GM23338 (cell line): Measurements from ENCODE around the gene CACNA2D3. TPM values are rescaled to one million over a fixed set of nuclear protein-coding genes. Genes with fewer than 3 reads are reported as not detected.

Experiments
- ATAC-seq: fragments of 200-7000 bp; cut with Tn5 transposase; 3 replicates; pipeline ENCODE4 v1.9.1; 2020
- DNase-seq: peaks from one replicate; pipeline ENCODE4 v3.0.0-alpha.2; 2015; ENCODE audit warnings: low spot score
- H2AFZ ChIP-seq: fragments of 200-600 bp; sonication (generic); 2 replicates; pipeline ENCODE4 v1.8.0; 2016; ENCODE audit warnings: antibody characterized with exemption, mild to moderate bottlenecking, moderate library complexity
- H3F3A ChIP-seq: fragments of 200-600 bp; sonication (generic); replicated peaks from 2 replicates; pipeline ENCODE4 v1.8.0; 2017; ENCODE audit warnings: antibody characterized with exemption, mixed run types, low read depth
- H3K27ac ChIP-seq: fragments of 200-600 bp; sonication (generic); 2 replicates; pipeline ENCODE4 v1.6.1; 2016; ENCODE audit warnings: low read depth
- H3K27me3 ChIP-seq: fragments of 200-600 bp; sonication (generic); 2 replicates; pipeline ENCODE4 v1.8.0; 2016; ENCODE audit warnings: mild to moderate bottlenecking, mixed run types, moderate library complexity; ENCODE audit not compliant: insufficient read depth
- H3K36me3 ChIP-seq: fragments of 200-600 bp; sonication (generic); 2 replicates; pipeline ENCODE4 v1.8.0; 2016; ENCODE audit warnings: mild to moderate bottlenecking; ENCODE audit not compliant: insufficient read depth
- H3K4me1 ChIP-seq: fragments of 200-600 bp; sonication (generic); 2 replicates; pipeline ENCODE4 v1.8.0; 2016; ENCODE audit warnings: mild to moderate bottlenecking, moderate library complexity; ENCODE audit not compliant: insufficient read depth
- H3K4me2 ChIP-seq: fragments of 200-600 bp; sonication (generic); 2 replicates; pipeline ENCODE4 v1.7.1; 2017; ENCODE audit warnings: mixed run types
- H3K4me3 ChIP-seq: fragments of 200-600 bp; sonication (generic); 2 replicates; pipeline ENCODE4 v1.6.1; 2016; ENCODE audit warnings: mixed run types
- H3K79me2 ChIP-seq: fragments of 200-600 bp; sonication (generic); replicated peaks from 2 replicates; pipeline ENCODE4 v1.8.0; 2017; ENCODE audit warnings: mild to moderate bottlenecking; ENCODE audit not compliant: insufficient read depth
- H3K9me2 ChIP-seq: fragments of 200-600 bp; sonication (generic); 2 replicates; pipeline ENCODE4 v1.8.0; 2017; ENCODE audit not compliant: insufficient read depth
- H4K20me1 ChIP-seq: fragments of 200-600 bp; sonication (generic); replicated peaks from 2 replicates; pipeline ENCODE4 v1.8.0; 2017; ENCODE audit warnings: mild to moderate bottlenecking; ENCODE audit not compliant: insufficient read depth
- H3K27ac Mint-ChIP-seq: 2 replicates; pipeline ENCODE4 v1.8.0; 2020; ENCODE audit warnings: inconsistent platforms, mild to moderate bottlenecking, moderate library complexity, mixed read lengths
- H3K27me3 Mint-ChIP-seq: 3 replicates; pipeline ENCODE4 v1.8.0; 2022; ENCODE audit warnings: low read depth, mild to moderate bottlenecking, moderate library complexity, mixed read lengths, inconsistent platforms; ENCODE audit not compliant: insufficient read depth, poor library complexity
- H3K36me3 Mint-ChIP-seq: 3 replicates; pipeline ENCODE4 v1.8.0; 2021; ENCODE audit warnings: low read depth, mild to moderate bottlenecking, inconsistent platforms, moderate library complexity, mixed read lengths
- H3K4me1 Mint-ChIP-seq: 3 replicates; pipeline ENCODE4 v1.8.0; 2020; ENCODE audit warnings: mild to moderate bottlenecking, inconsistent platforms, mixed read lengths
- H3K4me3 Mint-ChIP-seq: 3 replicates; pipeline ENCODE4 v1.8.0; 2021; ENCODE audit warnings: moderate library complexity, mild to moderate bottlenecking, inconsistent platforms, mixed read lengths
- H3K9me3 Mint-ChIP-seq: 3 replicates; pipeline ENCODE4 v1.8.0; 2020; ENCODE audit warnings: moderate library complexity, mild to moderate bottlenecking, inconsistent platforms, mixed read lengths
- CREB1 ChIP-seq: fragments of 250-450 bp; sonication (Bioruptor Pico); IDR thresholded peaks from 2 replicates; pipeline ENCODE4 v1.5.0; 2020; ENCODE audit warnings: low read depth, mild to moderate bottlenecking, moderate library complexity
- EZH2 ChIP-seq: fragments of 200-600 bp; sonication (generic); IDR thresholded peaks from one replicate; pipeline ENCODE4 v1.8.0; 2017; ENCODE audit warnings: antibody characterized with exemption, mild to moderate bottlenecking, low read depth; ENCODE audit not compliant: unreplicated experiment
- EZH2phosphoT487 ChIP-seq: fragments of 200-600 bp; sonication (generic); IDR thresholded peaks from one replicate; pipeline ENCODE4 v1.8.1; 2018; ENCODE audit warnings: antibody characterized with exemption; ENCODE audit not compliant: unreplicated experiment
- JUNB ChIP-seq: IDR thresholded peaks from one replicate; pipeline ENCODE4 v1.6.1; 2016; ENCODE audit warnings: antibody characterized with exemption; ENCODE audit not compliant: unreplicated experiment
- POLR2AphosphoS5 ChIP-seq: IDR thresholded peaks from 2 replicates; pipeline ENCODE4 v1.6.1; 2016; ENCODE audit warnings: antibody characterized with exemption, low read depth
- STAT1 ChIP-seq: IDR thresholded peaks from one replicate; pipeline ENCODE4 v1.6.1; 2016; ENCODE audit warnings: antibody characterized with exemption; ENCODE audit not compliant: unreplicated experiment
- ZNF114 ChIP-seq: fragments of 250-450 bp; sonication (Bioruptor Pico); IDR thresholded peaks from 2 replicates; pipeline ENCODE4 v1.5.0; 2020; ENCODE audit warnings: mild to moderate bottlenecking, moderate library complexity
- ZNF331 ChIP-seq: fragments of 250-450 bp; sonication (Bioruptor Pico); IDR thresholded peaks from 2 replicates; pipeline ENCODE4 v1.5.0; 2020; ENCODE audit warnings: low read depth, mild to moderate bottlenecking, moderate library complexity
- polyA plus RNA-seq: library from polyadenylated mRNA; unstranded; fragments of >200 nt; fragmentation: Nextera tagmentation; extraction: Ambion mirVana; gene quantifications from 2 replicates; pipeline ENCODE4 v1.2.1, GENCODE V29; 2016
- total RNA-seq: library from RNA; depleted of rRNA; stranded (reverse); fragments of >200 nt; shearing (Covaris generic); gene quantifications from 2 replicates; pipeline ENCODE4 v1.2.3, GENCODE V29; 2014
- TF ChIP-seq, protein P1 (sequence below): IDR thresholded peaks from 2 replicates; pipeline ENCODE4 v1.6.1; 2016; ENCODE audit warnings: antibody characterized with exemption
- TF ChIP-seq, protein P2 (sequence below): IDR thresholded peaks from one replicate; pipeline ENCODE4 v1.6.1; 2018; ENCODE audit warnings: antibody characterized with exemption; ENCODE audit not compliant: unreplicated experiment
- TF ChIP-seq, protein P3 (sequence below): fragments of 250-450 bp; sonication (Bioruptor Pico); IDR thresholded peaks from 2 replicates; pipeline ENCODE4 v1.5.0; 2020; ENCODE audit warnings: mild to moderate bottlenecking, moderate library complexity

The CACNA2D3 gene
- total and polyA plus RNA-seq, 2 experiments from 2014 or later, result 2.2 to 2.3 TPM

DNA sequence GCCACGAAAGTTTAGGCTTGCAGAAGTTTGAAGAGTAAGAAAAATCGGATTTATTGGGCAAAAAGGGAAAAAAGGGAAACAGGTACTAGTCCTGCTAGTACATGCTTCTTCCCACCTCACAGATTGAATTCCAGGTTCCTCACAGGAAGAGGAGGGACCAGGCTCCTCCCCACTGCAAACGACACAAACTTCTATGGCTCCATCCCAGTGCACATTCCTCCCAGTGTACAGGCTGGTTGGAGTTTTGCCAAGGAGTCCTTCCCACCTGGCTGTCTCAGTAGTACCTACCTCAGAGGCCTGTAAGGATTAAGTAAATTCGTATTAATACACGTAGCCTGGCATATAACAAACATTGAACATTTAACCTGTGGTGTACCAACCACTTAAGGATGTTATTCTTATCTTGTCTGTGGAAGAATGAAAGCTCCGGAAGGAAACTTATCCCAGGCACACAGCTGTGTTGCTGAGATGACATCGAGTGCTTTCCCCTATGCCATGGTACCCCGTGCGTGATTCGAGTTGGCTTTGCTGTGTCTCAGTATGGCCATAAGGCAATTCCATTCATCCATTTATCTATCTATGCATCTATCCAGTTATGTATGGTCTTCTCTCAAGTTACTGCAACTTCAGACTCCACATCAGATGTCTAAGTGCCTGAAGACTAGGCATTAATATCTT is 511.2 kb downstream of the CACNA2D3 start:
- H3K36me3 Mint-ChIP-seq, result peaks cover 7% of the 10 kb centered on the region; the same call in 2 of the 3 replicates
- H3K27me3 Mint-ChIP-seq, result peaks cover 32% of the 10 kb centered on the region
- peaks cover 15% of the 10 kb centered on the region for H4K20me1 ChIP-seq
- peak overlapping the region; percentile 45 for H3K4me3 ChIP-seq
- peak overlapping the region; percentile 68 for H3K4me2 ChIP-seq
- H3K9me2 ChIP-seq, result 0 out of 2 replicates have a peak, but pooled peaks cover 2% of the 10 kb centered on the region
- peak overlapping the region; percentile 72; the same call in 1 of the 2 replicates for H3K27ac Mint-ChIP-seq
- H3F3A ChIP-seq, result peaks cover 67% of the 10 kb centered on the region
- peaks cover 36% of the 10 kb centered on the region for H3K79me2 ChIP-seq
- no peak for DNase-seq
- peaks cover 34% of the 10 kb centered on the region for H3K4me1 ChIP-seq
- H3K9me3 Mint-ChIP-seq, result peaks cover 16% of the 10 kb centered on the region
- peaks cover 60% of the 10 kb centered on the region for H3K36me3 ChIP-seq
- H3K27me3 ChIP-seq, result no peaks in the 10 kb centered on the region
- TF ChIP-seq, protein P1, sequence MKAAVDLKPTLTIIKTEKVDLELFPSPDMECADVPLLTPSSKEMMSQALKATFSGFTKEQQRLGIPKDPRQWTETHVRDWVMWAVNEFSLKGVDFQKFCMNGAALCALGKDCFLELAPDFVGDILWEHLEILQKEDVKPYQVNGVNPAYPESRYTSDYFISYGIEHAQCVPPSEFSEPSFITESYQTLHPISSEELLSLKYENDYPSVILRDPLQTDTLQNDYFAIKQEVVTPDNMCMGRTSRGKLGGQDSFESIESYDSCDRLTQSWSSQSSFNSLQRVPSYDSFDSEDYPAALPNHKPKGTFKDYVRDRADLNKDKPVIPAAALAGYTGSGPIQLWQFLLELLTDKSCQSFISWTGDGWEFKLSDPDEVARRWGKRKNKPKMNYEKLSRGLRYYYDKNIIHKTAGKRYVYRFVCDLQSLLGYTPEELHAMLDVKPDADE, result peak; percentile 45; the same call in 1 of the 2 replicates
- TF ChIP-seq, protein P2, sequence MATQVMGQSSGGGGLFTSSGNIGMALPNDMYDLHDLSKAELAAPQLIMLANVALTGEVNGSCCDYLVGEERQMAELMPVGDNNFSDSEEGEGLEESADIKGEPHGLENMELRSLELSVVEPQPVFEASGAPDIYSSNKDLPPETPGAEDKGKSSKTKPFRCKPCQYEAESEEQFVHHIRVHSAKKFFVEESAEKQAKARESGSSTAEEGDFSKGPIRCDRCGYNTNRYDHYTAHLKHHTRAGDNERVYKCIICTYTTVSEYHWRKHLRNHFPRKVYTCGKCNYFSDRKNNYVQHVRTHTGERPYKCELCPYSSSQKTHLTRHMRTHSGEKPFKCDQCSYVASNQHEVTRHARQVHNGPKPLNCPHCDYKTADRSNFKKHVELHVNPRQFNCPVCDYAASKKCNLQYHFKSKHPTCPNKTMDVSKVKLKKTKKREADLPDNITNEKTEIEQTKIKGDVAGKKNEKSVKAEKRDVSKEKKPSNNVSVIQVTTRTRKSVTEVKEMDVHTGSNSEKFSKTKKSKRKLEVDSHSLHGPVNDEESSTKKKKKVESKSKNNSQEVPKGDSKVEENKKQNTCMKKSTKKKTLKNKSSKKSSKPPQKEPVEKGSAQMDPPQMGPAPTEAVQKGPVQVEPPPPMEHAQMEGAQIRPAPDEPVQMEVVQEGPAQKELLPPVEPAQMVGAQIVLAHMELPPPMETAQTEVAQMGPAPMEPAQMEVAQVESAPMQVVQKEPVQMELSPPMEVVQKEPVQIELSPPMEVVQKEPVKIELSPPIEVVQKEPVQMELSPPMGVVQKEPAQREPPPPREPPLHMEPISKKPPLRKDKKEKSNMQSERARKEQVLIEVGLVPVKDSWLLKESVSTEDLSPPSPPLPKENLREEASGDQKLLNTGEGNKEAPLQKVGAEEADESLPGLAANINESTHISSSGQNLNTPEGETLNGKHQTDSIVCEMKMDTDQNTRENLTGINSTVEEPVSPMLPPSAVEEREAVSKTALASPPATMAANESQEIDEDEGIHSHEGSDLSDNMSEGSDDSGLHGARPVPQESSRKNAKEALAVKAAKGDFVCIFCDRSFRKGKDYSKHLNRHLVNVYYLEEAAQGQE, result no peak
- TF ChIP-seq EZH2 (no peak), POLR2AphosphoS5 (peak; percentile 54), STAT1 (no peak), EZH2phosphoT487 (no peak), ZNF331 (CRISPR knock-in tag) (no peak), JUNB (no peak), CREB1 (CRISPR knock-in tag) (no peak), ZNF114 (CRISPR knock-in tag) (no peak)
- TF ChIP-seq, protein P3, sequence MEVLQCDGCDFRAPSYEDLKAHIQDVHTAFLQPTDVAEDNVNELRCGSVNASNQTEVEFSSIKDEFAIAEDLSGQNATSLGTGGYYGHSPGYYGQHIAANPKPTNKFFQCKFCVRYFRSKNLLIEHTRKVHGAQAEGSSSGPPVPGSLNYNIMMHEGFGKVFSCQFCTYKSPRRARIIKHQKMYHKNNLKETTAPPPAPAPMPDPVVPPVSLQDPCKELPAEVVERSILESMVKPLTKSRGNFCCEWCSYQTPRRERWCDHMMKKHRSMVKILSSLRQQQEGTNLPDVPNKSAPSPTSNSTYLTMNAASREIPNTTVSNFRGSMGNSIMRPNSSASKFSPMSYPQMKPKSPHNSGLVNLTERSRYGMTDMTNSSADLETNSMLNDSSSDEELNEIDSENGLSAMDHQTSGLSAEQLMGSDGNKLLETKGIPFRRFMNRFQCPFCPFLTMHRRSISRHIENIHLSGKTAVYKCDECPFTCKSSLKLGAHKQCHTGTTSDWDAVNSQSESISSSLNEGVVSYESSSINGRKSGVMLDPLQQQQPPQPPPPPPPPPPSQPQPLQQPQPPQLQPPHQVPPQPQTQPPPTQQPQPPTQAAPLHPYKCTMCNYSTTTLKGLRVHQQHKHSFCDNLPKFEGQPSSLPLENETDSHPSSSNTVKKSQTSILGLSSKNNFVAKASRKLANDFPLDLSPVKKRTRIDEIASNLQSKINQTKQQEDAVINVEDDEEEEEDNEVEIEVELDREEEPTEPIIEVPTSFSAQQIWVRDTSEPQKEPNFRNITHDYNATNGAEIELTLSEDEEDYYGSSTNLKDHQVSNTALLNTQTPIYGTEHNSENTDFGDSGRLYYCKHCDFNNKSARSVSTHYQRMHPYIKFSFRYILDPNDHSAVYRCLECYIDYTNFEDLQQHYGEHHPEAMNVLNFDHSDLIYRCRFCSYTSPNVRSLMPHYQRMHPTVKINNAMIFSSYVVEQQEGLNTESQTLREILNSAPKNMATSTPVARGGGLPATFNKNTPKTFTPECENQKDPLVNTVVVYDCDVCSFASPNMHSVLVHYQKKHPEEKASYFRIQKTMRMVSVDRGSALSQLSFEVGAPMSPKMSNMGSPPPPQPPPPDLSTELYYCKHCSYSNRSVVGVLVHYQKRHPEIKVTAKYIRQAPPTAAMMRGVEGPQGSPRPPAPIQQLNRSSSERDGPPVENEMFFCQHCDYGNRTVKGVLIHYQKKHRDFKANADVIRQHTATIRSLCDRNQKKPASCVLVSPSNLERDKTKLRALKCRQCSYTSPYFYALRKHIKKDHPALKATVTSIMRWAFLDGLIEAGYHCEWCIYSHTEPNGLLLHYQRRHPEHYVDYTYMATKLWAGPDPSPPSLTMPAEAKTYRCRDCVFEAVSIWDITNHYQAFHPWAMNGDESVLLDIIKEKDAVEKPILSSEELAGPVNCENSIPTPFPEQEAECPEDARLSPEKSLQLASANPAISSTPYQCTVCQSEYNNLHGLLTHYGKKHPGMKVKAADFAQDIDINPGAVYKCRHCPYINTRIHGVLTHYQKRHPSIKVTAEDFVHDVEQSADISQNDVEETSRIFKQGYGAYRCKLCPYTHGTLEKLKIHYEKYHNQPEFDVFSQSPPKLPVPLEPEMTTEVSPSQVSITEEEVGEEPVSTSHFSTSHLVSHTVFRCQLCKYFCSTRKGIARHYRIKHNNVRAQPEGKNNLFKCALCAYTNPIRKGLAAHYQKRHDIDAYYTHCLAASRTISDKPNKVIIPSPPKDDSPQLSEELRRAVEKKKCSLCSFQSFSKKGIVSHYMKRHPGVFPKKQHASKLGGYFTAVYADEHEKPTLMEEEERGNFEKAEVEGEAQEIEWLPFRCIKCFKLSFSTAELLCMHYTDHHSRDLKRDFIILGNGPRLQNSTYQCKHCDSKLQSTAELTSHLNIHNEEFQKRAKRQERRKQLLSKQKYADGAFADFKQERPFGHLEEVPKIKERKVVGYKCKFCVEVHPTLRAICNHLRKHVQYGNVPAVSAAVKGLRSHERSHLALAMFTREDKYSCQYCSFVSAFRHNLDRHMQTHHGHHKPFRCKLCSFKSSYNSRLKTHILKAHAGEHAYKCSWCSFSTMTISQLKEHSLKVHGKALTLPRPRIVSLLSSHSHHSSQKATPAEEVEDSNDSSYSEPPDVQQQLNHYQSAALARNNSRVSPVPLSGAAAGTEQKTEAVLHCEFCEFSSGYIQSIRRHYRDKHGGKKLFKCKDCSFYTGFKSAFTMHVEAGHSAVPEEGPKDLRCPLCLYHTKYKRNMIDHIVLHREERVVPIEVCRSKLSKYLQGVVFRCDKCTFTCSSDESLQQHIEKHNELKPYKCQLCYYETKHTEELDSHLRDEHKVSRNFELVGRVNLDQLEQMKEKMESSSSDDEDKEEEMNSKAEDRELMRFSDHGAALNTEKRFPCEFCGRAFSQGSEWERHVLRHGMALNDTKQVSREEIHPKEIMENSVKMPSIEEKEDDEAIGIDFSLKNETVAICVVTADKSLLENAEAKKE (CRISPR knock-in tag), result no peak
- H2AFZ ChIP-seq, result no peak overlapping the region
- H3K27ac ChIP-seq, result peak overlapping the region; percentile 94
- no peak overlapping the region; the same call in 2 of the 3 replicates for H3K4me3 Mint-ChIP-seq
- ATAC-seq, result no peak
- H3K4me1 Mint-ChIP-seq, result peaks cover 16% of the 10 kb centered on the region
